Neural progenitor cell (in vitro differentiated cells): Measurements from ENCODE around the gene WSCD2.

Source experiments
- CTCF ChIP-seq: fragments of 200-600 bp; sonication (generic); IDR thresholded peaks from 2 replicates; pipeline ENCODE4 v1.5.1; 2017; ENCODE audit warnings: antibody characterized with exemption, mild to moderate bottlenecking
- EZH2 ChIP-seq: fragments of 200-600 bp; sonication (generic); IDR thresholded peaks from 2 replicates; pipeline ENCODE4 v1.6.1; 2017; ENCODE audit warnings: antibody characterized with exemption, mild to moderate bottlenecking, moderate library complexity
- EZH2phosphoT487 ChIP-seq: fragments of 200-600 bp; sonication (generic); IDR thresholded peaks from 2 replicates; pipeline ENCODE4 v1.6.1; 2017; ENCODE audit warnings: antibody characterized with exemption

GRCh38 chr12:108121728-108122471 lies 7.2 kb upstream of the WSCD2 start:
- no peak for TF ChIP-seq CTCF
- no peak for TF ChIP-seq EZH2
- no peak for TF ChIP-seq EZH2phosphoT487
